GM13976 (cell line): Measurements from ENCODE around the gene PDLIM5.

Source experiments
- DNase-seq: peaks from one replicate; pipeline ENCODE4 v3.0.0; 2012; ENCODE audit warnings: low spot score
- in situ Hi-C: fragments of 300-500 bp; cut with MboI; formaldehyde crosslinking; loops from one replicate; pipeline ENCODE4 v1.12.0; 2022; ENCODE audit warnings: low sequenced_read_pairs, mixed read lengths, inconsistent platforms; ENCODE audit not compliant: unreplicated experiment
- TF ChIP-seq, protein P1 (sequence below): IDR thresholded peaks from 2 replicates; pipeline ENCODE4 v1.5.1; 2012; ENCODE audit warnings: borderline replicate concordance, mild to moderate bottlenecking; ENCODE audit not compliant: insufficient read depth; ENCODE audit errors: extremely low read depth, missing control alignments, control extremely low read depth

The PDLIM5 gene

GRCh38 chr4:94590493-94590892 is 138.8 kb downstream of the PDLIM5 start:
- TF ChIP-seq, protein P1, sequence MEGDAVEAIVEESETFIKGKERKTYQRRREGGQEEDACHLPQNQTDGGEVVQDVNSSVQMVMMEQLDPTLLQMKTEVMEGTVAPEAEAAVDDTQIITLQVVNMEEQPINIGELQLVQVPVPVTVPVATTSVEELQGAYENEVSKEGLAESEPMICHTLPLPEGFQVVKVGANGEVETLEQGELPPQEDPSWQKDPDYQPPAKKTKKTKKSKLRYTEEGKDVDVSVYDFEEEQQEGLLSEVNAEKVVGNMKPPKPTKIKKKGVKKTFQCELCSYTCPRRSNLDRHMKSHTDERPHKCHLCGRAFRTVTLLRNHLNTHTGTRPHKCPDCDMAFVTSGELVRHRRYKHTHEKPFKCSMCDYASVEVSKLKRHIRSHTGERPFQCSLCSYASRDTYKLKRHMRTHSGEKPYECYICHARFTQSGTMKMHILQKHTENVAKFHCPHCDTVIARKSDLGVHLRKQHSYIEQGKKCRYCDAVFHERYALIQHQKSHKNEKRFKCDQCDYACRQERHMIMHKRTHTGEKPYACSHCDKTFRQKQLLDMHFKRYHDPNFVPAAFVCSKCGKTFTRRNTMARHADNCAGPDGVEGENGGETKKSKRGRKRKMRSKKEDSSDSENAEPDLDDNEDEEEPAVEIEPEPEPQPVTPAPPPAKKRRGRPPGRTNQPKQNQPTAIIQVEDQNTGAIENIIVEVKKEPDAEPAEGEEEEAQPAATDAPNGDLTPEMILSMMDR: no peak
- in situ Hi-C loops: no loop called here
- no peak for DNase-seq

DNA sequence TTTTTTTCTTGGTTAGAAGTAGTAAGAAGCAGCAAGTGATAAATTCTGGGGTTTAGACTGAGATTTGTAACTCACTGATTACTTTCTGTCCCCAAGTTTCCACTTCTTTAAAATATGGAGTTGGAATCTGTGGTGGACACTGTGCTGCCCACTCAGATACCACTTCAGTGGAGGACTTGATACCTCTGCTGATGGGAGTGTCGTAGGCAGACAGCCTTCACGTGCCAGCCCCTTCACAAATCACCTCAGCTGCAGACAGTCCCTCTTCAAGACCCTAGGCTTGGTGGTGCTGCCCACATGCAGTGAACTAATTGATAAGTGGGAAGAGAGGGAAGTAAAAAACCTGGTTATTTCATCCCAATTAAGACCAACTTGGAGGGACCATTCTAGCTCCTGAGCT is 139.5 kb downstream of the PDLIM5 start:
- TF ChIP-seq, protein P1: no peak
- in situ Hi-C loops: no loop called here
- DNase-seq: no peak

GRCh38 chr4:94595013-94595412 is 143.3 kb downstream of the PDLIM5 start:
- TF ChIP-seq, protein P1: no peak
- in situ Hi-C loops: loop anchor here (5.0 kb wide), 1 partner anchor 188 kb away; no protein-coding TSS in a partner anchor
- no peak for DNase-seq

DNA sequence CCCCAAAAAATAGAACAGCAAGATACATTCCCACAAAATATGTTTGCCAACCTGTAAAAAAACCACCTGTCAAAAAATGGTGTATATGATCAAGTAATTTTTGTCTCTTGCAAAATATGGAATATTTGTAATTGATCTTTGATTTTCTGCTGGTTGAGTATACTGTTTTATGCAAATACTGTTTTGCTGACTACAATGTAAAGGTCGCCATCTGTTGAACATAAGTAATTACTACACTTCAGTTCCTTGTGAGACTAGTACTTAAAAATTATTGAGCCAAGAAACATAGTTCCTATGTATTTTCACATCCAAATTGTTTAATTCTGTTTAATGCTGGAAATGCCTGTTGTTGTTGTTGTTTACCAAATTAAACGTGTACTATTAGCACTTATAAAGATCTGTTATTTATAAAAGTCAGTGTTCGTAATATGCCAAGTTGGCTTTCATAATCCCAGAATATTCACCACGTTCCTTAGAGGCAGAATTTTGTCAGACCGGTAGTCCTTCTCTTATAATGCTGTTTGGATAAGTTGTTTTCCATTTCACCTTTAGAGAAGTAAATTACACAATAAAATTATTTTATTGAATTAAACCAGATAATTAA is 144.2 kb downstream of the PDLIM5 start:
- in situ Hi-C loops: loop anchor here (5.0 kb wide), 1 partner anchor 189 kb away; no protein-coding TSS in a partner anchor
- DNase-seq: peak; percentile 48
- TF ChIP-seq, protein P1: peak; percentile 43

- no peak for DNase-seq
- TF ChIP-seq, protein P1: no peak
- in situ Hi-C loops: loop anchor here (5.0 kb wide), 1 partner anchor 191 kb away; no protein-coding TSS in a partner anchor
These were observed 147.0 kb downstream of the PDLIM5 start for GRCh38 chr4:94598758-94599157.

DNA sequence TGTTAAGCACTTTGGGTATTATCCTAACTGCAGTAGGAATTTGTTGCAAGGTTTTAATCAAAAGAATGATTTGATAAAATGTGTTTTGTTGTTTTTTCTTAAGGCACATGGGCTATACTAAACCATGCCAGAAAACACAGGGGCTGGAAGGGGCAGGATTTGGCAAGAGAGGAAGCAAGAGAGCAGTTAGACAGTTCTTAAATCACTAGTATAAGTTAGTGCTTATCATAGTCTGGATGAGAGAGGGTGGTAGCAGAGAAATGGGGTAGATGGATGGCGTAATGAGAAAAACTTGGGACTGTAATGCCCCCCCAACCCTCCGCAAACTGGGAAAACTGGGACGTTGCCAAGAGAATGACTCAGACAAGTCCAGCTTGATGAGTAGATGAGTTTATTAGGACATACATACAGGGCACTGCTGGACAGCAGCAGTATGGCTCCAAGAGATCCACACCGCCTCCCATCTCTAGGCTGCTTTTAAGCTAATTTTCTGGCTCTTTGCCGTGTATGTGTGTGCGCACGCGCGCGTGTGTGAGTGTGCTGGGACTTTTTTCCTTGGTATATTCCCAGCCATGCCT is 151.5 kb downstream of the PDLIM5 start:
- TF ChIP-seq, protein P1: no peak
- DNase-seq: no peak
- in situ Hi-C loops: no loop called here

- no peak for DNase-seq
- in situ Hi-C loops: no loop called here
- TF ChIP-seq, protein P1: no peak
These were observed 153.6 kb downstream of the PDLIM5 start for GRCh38 chr4:94605241-94605805.
